Kidney (tissue), 14 donors: ENCODE data around the gene HEXIM1. TPM values are rescaled to one million over a fixed set of nuclear protein-coding genes. Genes with fewer than 3 reads are reported as not detected.

Source experiments
- DNase-seq, 5 donors: peaks; one replicate each; pipeline ENCODE4 v3.0.0-alpha.2; 2013 to 2020
- FAIRE-seq: peaks from 2 replicates; lab custom pipeline; 2012; peaks lifted over from hg19 to GRCh38; lab: Jason Lieb, UNC
- H3K27ac ChIP-seq, 2 donors: one replicate each; pipeline ENCODE4 v1.7.0; 2013; ENCODE audit warnings: low read depth in 2 of 2, low read length in 2 of 2, inconsistent platforms in 1 of 2
- H3K27me3 ChIP-seq: one replicate; pipeline ENCODE4 v1.7.1; 2013; ENCODE audit warnings: low read length, inconsistent platforms; ENCODE audit not compliant: control insufficient read depth, insufficient read depth
- H3K36me3 ChIP-seq, 3 donors: one replicate each; pipeline versions ENCODE4 v1.7.0 to v1.7.1; 2013; ENCODE audit warnings: low read length in 3 of 3, control low read depth in 1 of 3, inconsistent platforms in 1 of 3; ENCODE audit not compliant: insufficient read depth in 3 of 3, control insufficient read depth in 2 of 3
- H3K4me1 ChIP-seq, 3 donors: one replicate each; pipeline versions ENCODE4 v1.7.0 to v1.7.1; 2013; ENCODE audit warnings: low read length in 3 of 3, inconsistent platforms in 1 of 3, low read depth in 1 of 3; ENCODE audit not compliant: control insufficient read depth in 2 of 3, insufficient read depth in 2 of 3
- H3K4me3 ChIP-seq, 3 donors: one replicate each; pipeline versions ENCODE4 v1.7.0 to v1.8.1; 2013; ENCODE audit warnings: low read length in 3 of 3, control low read depth in 1 of 3, inconsistent platforms in 1 of 3
- H3K9ac ChIP-seq, 3 donors: one replicate each; pipeline versions ENCODE4 v1.7.0 to v1.7.1; 2013; ENCODE audit warnings: low read length in 3 of 3, control low read depth in 1 of 3, inconsistent platforms in 1 of 3
- H3K9me3 ChIP-seq, 3 donors: one replicate each; pipeline versions ENCODE4 v1.7.0 to v1.7.1; 2013; ENCODE audit warnings: low read length in 3 of 3, control low read depth in 1 of 3, inconsistent platforms in 1 of 3; ENCODE audit not compliant: control insufficient read depth in 2 of 3, insufficient read depth in 1 of 3
- intact Hi-C: fragments of 100-400 bp; cut with DNase I; formaldehyde crosslinking; loops from one replicate; pipeline ENCODE4 v1.11.1; 2022
- polyA plus RNA-seq: library from polyadenylated mRNA; stranded (reverse); fragments of 350-450 nt; fragmentation: Illumina TruSeq; extraction: RNeasy Lipid Tissue Mini Kit (QIAGEN cat#74804); gene quantifications from one replicate; pipeline ENCODE4 v1.2.3, GENCODE V29; 2014; ENCODE audit warnings: low read depth, low replicate concordance; ENCODE audit not compliant: insufficient read depth
- total RNA-seq: library from RNA; stranded (reverse); fragmentation: NEBNext Ultra II Directional; extraction: Animal tissue kit (Norgen Biotek cat#: 25700); gene quantifications from one replicate; pipeline ENCODE4 v1.2.1, GENCODE V29; 2021
- TF ChIP-seq, protein P1 (sequence below): IDR thresholded peaks from 3 replicates; pipeline ENCODE4 v1.5.1; 2012; ENCODE audit warnings: mild to moderate bottlenecking, moderate library complexity, borderline replicate concordance; ENCODE audit not compliant: insufficient read depth; ENCODE audit errors: extremely low read depth
- donor health status: control.
- donor health status: control.
- donor health status: control.
- donor health status: control.
- donor health status: control.
- donor health status: DM: yes; HTN: yes; CAD: no.
- donor health status: Normal renal cell carcinoma (clear cell type).

Gene HEXIM1
- total and polyA plus RNA-seq, 2 donors from 2014 or later, result 25.0 to 34.7 TPM

DNA sequence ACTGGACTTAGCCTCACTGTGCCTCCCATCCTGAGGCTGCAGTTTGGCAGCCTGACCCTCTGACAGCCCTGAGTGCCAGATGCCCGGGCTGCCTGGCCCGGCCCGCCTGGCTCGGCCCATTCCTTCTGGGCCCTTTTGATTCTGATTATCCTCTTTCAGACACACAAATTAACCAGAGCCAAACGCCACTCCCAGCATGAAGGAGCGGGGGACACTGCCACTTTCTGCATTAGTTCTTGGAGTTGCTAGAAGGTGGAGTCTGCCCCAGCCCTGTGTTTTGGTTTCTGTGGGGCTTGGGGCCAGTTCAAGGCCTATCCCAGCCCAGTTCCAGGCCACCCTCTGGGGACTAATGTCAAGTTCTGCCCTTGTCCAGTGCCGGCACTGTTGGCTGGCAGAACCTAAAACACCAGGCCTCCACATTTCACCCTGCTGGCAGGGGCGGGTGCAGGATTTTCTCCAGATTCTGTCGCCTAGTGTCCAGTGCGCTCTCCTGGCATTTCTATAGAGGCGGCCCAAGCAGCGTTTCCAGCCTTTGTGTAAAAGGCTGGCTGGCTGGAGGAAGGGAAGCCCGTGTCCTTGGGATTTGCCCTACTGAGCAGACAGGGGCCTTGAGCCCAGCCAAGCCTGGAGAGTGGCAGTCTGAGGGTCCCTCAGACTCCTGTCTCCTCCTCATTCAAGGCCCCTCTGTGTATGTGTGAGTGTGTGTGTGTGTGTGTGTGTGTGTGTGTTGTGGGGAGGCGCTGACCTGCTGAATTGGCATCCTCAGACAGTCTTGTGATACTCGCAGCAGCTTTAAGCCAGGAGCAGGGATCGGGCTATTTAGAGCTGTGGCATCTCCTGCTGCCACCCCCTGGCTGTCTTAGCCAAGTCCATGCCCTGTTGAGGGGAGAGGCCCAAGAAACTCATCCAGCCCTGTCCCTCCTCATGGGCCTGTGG, 37.3 kb upstream of the HEXIM1 start:
- H3K9ac ChIP-seq, result no peak overlapping the region
- H3K4me1 ChIP-seq, result peaks cover 0 to 5% (median 0%) of the 10 kb centered on the region in 3 donors
- DNase-seq, result peak in 3 of 5 donors; percentile 29 to 37 (median 30)
- peaks cover 0 to 15% (median 10%) of the 10 kb centered on the region in 3 donors for H3K36me3 ChIP-seq
- no peak overlapping the region for H3K27ac ChIP-seq
- intact Hi-C loops, result loop anchor here (10.0 kb wide), 1 partner anchor 186 kb away; no protein-coding TSS in a partner anchor
- H3K27me3 ChIP-seq, result no peaks in the 10 kb centered on the region
- TF ChIP-seq, protein P1, sequence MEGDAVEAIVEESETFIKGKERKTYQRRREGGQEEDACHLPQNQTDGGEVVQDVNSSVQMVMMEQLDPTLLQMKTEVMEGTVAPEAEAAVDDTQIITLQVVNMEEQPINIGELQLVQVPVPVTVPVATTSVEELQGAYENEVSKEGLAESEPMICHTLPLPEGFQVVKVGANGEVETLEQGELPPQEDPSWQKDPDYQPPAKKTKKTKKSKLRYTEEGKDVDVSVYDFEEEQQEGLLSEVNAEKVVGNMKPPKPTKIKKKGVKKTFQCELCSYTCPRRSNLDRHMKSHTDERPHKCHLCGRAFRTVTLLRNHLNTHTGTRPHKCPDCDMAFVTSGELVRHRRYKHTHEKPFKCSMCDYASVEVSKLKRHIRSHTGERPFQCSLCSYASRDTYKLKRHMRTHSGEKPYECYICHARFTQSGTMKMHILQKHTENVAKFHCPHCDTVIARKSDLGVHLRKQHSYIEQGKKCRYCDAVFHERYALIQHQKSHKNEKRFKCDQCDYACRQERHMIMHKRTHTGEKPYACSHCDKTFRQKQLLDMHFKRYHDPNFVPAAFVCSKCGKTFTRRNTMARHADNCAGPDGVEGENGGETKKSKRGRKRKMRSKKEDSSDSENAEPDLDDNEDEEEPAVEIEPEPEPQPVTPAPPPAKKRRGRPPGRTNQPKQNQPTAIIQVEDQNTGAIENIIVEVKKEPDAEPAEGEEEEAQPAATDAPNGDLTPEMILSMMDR, result no peak
- FAIRE-seq, result no peak
- H3K9me3 ChIP-seq, result no peaks in the 10 kb centered on the region
- H3K4me3 ChIP-seq, result no peak overlapping the region

DNA sequence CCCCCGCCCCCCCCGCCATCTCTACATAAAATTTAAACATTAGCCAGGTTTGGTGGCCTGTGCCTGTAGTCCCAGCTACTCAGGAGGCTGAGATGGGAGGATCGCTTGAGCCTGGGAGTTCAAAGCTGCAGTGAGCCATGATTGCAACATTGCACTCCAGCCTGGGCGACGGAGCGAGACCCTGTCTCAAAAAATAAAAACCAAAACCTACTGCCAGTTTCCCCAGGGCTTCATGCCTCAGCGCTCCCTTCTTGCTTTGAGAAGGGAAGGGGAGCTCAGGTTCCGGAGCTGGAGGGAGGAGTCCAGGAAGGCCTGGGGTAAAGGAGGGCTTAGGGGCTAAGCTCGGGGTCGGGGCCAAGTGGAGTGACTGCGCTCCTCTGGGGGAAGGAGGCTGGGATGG, 36.4 kb upstream of the HEXIM1 start:
- H3K4me1 ChIP-seq, result peaks cover 0 to 5% (median 0%) of the 10 kb centered on the region in 3 donors
- DNase-seq, result peak in 3 of 5 donors; percentile 74 to 82 (median 79)
- intact Hi-C loops, result loop anchor here (10.0 kb wide), 1 partner anchor 187 kb away; no protein-coding TSS in a partner anchor
- FAIRE-seq, result no peak
- H3K9me3 ChIP-seq, result no peaks in the 10 kb centered on the region
- no peak overlapping the region for H3K4me3 ChIP-seq
- no peaks in the 10 kb centered on the region for H3K27me3 ChIP-seq
- peaks cover 0 to 6% (median 5%) of the 10 kb centered on the region in 3 donors for H3K36me3 ChIP-seq
- H3K9ac ChIP-seq, result no peak overlapping the region
- TF ChIP-seq, protein P1, result no peak
- no peak overlapping the region for H3K27ac ChIP-seq

DNA sequence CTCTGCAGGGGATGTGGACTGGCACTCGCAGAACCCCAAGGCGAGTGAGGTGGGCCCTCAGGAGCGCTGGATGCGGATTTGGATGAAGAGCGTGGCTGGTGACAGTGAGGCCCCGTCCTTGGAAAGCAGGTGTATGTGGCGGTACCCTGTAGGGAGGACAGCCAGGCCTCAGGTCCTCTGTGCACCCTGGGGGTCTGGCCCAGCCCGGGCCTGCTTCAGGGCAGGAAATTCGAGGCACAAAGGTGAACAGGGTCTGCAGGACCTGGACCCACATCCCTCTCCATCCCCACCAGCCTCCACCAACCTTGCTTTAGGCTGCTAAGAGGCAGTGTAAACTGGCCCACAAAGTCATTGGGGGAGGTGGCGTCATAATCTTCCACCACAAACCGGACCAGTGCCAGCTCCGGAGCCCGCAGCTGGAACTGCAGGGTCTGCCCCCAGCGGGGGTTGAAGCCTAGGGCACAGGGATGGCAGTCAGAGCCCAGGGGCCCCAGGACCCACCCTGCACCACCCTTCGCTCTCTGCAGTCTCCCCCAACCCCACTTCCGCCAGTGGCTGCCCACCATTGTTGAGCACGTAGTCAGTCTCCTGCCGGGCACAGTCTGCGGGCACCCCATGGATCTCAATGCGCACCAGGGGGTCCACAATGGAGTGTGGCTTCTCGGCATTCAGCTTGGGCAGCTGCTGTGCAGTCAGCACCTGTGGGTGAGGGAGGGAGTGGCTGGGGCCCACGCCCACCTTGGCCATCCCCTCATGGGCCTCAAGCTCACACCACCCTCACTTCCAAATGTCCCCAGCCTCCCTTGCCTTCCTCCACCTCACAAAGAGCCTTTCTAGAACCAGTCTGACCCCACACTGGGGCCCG, 35.5 kb upstream of the HEXIM1 start:
- Histone ChIP-seq H3K4me3 (no peak overlapping the region), H3K9ac (no peak overlapping the region), H3K9me3 (no peaks in the 10 kb centered on the region), H3K27me3 (no peaks in the 10 kb centered on the region), H3K36me3 (no peaks in the 10 kb centered on the region), H3K4me1 (peaks cover 0 to 5% (median 0%) of the 10 kb centered on the region in 3 donors), H3K27ac (no peak overlapping the region)
- no peak for DNase-seq
- TF ChIP-seq, protein P1, result no peak
- intact Hi-C loops, result loop anchor here (10.0 kb wide), 1 partner anchor 188 kb away; no protein-coding TSS in a partner anchor
- FAIRE-seq, result no peak
